HG02642 (cell line): Measurements from ENCODE around the gene LMO3.
"Not testable (repeated sequence)": the region's sequence is repeated elsewhere in the genome, so short reads cannot be mapped to it uniquely, and the experiment has no call there.

Experiments
- ATAC-seq: cut with Tn5 transposase; IDR thresholded peaks from one replicate; pipeline ENCODE4 v1.9.1; 2021; ENCODE audit warnings: mild to moderate bottlenecking; ENCODE audit not compliant: unreplicated experiment, poor library complexity

Gene LMO3

DNA sequence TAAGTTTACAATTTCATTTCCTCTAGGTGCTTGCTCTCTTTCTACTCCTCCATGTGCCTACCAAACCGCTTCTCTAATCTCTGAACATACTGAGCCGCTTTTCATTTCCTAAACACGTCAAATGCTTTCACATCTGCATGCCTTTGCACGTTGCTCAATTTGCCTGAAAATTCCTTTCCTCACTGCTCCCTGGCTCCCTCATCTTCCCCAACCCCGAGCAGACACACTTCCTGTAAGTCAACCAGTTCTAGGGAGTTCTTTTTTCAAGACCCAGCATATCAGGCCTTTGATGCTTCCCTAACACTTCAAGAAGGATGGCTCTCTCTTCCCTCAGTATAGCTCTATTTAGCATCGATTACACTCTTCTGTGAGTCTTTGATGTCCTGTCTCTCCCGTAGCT is 50.3 kb downstream of the LMO3 start:
- no peak for ATAC-seq

DNA sequence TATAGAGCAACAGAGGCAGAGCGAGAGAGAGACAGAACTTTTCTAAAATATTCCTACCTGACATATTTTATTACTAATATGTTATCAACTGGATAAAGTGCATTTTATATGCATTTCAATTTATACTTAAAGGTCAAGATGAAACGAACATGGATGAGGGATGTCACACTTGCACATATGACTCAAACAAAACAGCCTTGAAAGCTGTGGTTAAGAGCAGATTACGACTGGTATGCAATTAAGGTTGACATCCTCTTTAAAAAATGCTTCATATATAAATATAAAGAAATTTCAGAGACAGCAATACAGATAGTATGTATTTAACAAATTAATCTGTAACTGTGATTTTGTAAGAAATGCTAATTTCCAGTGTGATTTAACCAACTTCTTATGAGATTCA is 52.5 kb downstream of the LMO3 start:
- no peak for ATAC-seq

DNA sequence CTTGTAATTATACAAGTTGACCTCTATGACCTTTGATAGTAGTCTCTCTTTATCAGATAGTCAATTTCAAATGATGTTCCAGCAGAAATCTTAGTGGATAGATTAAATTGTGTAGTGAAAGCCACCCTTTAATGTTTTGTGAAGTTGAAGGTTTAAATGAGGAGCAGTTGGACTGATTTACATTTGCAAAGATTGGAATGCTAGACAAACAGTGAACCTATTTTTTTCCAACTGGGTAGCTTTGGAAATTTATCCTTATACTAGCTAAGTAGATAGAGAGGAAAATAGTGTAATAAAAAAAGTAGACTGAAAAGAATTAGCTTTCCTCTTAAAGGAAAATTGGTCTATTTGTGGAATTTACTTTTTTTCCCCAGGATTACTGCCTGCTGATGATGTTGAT is 53.7 kb downstream of the LMO3 start:
- no peak for ATAC-seq

DNA sequence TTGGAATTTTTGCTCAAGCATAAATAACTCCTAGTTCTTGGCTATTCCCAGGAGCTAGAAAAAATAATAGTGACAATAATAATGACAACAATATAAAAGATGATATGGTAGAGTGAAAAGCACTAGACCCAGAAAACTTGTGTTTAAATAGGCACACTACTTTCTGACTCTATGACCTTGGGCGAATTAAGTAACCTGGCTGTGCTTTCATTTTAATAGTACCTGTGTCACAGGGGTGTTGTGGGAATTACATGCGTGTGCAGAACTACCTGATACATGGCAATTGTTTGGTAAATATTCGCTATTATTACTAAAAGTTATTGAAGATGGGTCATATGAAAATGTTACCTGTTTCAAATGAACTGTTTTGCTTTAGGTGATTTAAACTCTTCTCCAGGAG is 60.1 kb downstream of the LMO3 start:
- no peak for ATAC-seq

DNA sequence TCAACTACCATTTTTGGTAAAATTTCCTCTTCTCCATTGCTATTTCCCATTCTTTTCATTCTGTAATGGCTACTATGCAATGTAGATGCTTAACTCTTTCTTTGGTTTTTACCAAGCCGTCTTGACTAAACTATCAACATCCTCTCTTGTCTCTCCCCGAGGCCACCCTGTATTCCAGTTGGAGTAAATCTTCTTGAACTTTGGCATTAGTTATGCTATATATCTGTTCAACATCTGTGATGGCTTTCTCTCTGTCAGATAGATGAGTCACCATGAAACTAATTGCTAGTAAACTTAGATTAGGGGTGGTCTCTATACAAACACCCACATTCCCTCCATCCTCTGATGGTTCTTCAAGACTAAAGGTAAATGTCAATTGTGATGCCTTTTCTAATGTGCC is 63.4 kb downstream of the LMO3 start:
- no peak for ATAC-seq

DNA sequence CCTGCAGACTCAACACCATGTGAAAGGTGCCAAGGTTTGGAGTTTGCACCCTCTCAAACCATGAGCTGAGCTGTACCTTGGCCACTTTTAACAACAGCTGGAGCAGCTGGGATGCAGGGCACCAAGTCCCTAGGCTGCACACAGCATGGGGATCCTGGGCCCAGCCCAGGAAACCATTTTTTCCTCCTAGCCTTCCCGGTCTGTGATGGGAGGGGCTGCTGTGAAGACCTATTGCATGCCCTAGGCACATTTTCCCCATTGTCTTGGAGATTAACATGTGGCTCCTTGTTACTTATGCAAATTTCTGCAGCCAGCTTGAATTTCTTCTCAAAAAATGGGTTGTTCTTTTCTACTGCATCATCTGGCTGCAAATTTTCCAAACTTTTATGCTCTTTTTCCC is 68.3 kb downstream of the LMO3 start:
- not testable (repeated sequence) for ATAC-seq

DNA sequence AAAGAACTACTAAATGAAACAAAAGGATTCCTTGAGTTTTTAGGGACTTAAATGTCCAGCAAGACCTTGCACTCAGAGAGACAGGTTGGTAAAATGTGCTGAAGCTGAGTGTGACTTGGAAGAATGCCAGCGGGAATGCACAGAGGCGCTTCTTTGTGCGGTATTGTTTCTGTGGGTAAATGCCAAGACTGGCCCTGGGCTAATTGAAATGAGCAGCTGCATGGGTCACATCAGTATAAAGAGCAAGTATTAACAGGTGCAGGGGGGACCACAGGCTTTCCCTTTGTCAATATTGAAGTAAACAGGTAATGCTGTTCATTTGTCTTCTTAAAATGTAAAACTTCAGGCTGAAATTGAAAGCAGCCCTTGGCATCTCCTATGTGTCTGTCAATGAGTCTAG is 74.3 kb downstream of the LMO3 start:
- ATAC-seq = no peak

DNA sequence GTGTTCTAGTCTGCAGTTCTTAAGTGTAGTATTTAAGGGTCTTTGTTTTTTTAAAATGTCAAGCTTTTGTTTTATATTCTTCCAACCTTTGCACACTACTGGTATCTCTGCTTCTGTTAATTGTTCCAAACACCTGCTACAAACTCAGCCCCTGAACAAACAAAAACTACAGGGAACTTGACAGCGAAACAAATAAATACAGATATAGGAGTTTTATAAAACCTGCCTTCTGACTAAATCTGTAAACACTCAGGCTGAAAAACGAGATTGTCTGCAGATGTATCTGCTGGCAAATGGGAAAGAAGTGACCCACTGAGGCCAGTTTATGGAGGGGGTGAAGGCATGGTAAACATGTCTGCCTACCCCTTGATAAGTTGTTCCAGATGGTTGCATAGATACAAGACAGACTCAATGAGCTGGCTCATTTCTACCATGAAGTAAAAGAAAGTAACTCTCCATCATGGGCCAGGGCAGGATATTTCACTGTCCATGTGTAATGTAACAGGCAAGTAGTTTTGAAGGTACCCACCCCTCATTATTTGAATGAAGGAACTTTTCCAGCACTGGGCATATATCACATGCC is 75.6 kb downstream of the LMO3 start:
- ATAC-seq = no peak

DNA sequence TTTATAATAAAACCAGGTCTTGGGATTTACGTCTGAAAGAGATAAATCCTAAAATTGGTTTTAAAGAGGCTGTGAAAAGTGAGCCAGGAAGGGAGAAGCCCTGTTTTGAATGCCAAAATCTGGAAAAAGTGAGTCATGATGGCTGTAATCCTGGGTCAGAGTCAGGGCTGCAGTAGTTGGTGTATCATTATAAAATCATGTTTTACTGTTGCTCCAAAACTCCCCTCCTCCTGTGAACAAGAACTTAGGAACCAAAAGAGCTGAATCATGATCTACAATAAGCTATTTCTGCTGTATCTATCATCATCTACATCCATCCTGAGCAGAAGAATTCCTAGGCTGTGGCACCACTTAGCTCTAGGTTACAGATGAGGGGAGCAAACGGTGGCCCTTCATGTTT is 79.3 kb downstream of the LMO3 start:
- no peak for ATAC-seq

DNA sequence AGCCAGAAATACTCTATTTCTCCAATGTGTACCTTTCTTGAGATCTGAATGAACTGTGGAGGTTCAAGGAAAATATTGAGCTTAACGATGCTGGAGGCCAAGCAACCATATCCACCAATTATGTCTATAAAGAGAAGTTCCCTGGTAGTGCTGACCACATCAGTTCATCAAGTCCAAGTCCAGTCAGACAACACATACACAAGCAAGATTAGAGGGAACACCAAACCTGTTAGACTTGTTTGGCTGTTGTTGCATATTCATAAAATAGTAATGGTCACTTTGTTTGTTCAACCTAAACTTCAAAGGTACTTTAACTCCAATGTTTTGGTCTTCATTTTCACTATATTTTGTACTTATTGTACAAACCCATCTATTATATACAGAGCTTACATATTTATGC is 81.6 kb downstream of the LMO3 start:
- ATAC-seq = no peak

DNA sequence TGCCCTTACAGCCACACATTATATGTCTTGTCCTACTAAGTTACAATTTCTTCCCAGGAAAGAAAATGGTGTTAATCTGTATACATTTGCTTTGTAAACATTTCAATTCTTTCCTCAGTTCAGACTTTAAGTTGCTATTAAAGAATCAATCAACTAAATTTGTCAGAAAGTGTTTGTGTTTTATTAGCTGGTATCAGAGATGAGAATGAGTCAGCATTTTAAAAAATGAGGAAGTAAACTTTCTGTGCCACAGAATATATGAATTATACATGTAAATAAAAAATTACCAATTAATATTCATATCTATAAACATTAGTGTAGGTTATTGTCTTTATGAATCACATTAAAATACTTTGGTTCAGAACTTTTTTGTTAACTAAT is 82.0 kb downstream of the LMO3 start:
- no peak for ATAC-seq

DNA sequence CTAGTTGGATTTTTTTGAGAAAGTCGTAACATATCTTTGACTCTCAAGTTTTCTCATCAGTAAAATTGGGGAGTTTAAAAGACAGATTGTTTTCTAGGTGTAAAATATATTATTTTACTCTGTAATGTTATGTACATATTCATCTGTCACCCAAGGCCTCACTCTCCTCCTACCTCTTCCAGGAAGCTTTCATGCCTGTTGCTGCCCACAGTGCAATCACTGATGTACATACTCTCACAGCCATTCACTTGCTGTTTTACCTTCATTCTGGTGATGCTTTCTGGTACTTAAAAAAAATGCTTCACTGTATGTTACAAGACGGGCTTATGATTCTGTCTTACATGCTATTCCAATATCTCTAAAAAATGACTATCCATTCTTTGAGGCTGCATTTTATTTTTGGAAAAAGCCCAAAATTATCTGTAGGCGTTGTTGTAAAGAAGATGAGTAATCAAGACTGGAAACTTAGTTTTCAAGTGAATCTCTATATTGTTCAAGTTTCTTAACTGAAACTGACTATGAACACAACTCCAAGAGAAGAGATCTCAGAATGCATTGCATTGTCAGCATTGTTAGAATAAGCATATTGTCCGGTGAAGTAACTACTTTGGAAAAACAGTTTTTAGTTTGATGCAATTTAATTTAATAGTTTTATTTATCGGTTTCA is 82.5 kb downstream of the LMO3 start:
- no peak for ATAC-seq

DNA sequence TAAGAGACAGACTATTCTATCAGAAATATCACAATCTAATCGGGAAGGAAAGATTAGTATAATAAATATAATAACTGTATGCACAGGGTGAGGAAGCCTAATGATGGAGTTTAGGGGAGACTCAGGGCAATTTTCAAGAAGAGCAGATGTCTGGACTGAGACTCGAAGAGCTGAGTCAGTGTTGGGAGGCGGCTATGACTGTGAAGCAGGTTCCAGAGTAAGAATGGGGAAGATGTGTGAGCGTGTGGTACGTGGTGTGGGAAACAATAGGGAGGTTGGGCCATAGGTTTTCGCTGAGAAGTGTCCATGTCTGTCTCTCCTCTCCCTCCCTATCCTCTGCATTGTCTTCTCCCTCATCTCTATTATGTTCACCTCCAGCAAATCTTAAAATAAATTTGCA is 85.6 kb downstream of the LMO3 start:
- no peak for ATAC-seq

DNA sequence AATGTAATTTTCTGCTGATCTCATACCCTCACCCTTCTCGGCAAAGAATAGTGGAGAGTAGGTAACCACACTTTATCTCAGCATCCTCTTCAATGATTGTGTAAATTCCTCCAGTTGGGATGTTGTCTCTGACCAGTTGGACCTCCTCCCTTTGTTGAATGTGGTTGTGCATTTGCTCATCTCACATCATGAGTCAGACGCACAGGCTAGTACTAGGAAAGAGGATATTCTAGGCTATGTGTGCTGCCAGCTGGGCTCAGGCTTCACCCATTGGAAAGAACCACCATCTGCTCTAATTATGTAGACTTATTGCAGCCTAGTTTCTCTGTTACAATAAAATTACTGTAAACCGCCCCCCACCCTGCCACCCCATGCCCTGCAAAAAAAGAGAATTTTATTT is 90.3 kb downstream of the LMO3 start:
- no peak for ATAC-seq

DNA sequence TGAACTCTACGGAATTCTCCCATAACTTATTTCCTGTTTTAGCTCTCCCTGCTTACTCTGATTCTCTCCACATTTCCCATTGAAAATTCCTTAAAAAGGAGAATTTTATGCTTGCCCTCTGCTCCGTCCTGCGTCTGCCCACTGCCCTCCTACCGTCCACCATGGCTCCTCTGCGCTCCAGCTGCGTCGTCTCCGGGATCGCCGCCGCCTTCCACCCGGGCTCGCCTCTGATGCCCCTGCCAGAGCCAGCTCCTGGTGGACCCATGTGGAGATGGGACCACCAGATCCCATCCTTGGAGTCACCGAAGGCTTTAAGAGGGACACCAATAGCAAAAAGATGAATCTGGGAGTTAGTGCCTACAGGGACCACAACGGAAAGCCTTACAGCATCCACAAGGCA is 92.7 kb downstream of the LMO3 start:
- no peak for ATAC-seq

DNA sequence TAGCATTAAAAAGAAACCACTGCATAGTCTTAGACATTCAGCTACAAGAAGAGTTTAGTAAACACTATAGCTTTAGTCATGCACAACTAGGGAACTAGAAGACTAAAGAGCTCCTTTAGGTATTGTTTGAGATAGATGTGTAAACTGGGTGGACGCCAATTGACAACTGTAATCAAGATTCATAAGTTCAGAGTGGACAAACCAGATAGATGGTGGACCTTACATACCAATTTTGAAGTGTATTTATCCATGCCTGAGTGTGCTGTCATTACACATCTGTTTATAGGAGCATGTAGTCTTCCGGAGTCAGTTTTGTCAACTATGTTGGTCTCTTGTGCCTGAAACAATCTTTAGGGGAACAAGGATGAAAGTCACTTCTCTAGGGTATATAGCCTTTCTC is 96.6 kb downstream of the LMO3 start:
- no peak for ATAC-seq

DNA sequence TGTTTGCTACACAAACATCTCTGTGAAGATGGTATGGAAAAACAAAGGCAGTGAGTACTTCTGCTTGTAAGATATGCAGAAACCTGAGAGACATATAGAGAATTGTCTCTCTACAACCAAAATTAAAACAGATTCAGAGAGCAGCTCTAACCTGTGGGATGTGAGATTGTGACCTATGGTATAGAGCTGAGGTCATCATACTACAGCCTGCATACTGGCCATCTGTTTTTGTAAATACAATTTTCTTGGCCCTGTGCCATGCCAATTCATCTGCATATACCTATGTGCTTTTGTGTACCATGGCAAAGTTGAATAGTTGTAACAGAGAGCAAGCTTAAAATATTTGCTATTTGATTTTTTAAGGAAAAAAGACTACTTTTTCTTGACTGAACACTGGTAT is 99.6 kb downstream of the LMO3 start:
- no peak for ATAC-seq

DNA sequence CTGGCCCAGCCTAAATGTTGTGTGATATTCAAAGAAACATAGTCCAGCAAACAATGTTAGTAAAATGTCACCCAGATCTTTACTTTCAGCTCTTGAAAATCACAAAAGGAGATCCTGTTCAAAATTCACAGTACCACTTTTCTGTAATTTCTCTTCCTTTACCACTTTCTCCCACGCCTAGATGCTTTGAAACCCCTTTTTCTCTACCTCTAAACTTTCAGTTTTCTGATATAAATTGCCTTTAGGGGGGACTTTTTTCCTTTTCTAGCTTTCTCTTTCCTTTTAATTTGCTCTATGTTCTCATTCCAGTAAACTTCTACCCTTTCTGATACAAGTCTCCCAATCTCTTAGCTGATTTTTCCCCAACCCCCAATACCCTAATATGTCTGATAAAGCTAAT is 101.8 kb downstream of the LMO3 start:
- no peak for ATAC-seq

DNA sequence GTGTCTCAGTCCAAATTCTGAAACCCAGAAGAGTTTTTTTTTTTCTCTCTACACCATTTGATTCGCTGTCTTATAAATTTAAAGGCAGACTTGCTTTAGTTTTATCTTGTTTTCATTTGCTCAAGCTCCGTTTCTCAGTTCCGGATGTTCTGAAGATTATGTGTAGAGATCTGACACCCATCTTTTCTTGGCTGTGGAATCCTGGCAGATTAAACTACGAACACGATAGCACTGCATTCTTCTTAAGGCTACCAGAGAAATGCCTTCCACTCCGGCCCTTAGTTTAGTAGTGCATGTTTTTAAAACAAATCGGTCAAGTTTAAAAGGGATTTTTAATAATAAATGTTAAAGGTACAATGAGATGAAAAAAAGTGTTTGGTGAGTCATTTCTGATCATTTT is 106.4 kb downstream of the LMO3 start:
- ATAC-seq = no peak
